ENCODE data around the gene KRTAP10-5. TPM values are rescaled to one million over a fixed set of nuclear protein-coding genes. Genes with fewer than 3 reads are reported as not detected.

KRTAP10-5 gene
- total RNA-seq, 3 donors from 2014 or later (not counting 1 experiment from before 2014, with no cell fraction given): not detected

DNA sequence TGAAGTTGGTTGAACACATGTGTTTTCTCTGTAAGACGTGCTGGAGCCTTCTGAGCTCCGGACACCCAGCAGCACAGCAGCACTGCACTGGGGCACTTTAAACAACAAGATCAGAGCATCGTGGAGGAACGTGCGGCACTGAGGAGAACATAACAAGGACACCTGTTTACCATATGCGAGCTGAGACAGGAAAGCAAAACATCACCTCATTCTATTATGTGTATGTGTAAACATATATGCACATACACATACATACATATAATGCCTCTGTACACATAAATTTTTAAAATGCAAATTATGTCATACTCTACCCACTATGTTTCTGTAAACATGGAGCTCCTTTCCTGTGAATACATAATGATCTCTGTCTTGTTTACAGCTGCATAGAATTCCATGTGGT lies 15.1 kb upstream of the KRTAP10-5 start:
- H3K27ac ChIP-seq (ENCODE audit: low read length): no peak overlapping the region
- H3K27me3 Mint-ChIP-seq (ENCODE audit: low read depth in 2 of 2): peaks cover 13 to 17% of the 10 kb centered on the region in 2 donors
- H3K4me1 Mint-ChIP-seq: peaks cover 0 to 5% of the 10 kb centered on the region in 2 donors
- H3K9me3 ChIP-seq (ENCODE audit: control insufficient read depth, insufficient read depth, low read length): no peaks in the 10 kb centered on the region
- 89% methylated on average over 5 of the region's 6 CpGs for WGBS (ENCODE audit: insufficient coverage)
- peaks cover 2 to 3% of the 10 kb centered on the region in 2 donors for H3K9me3 Mint-ChIP-seq
- DNase-seq: no peak
- no peak for ATAC-seq
- no peak overlapping the region for H3K4me3 Mint-ChIP-seq
- H3K36me3 ChIP-seq (ENCODE audit: control insufficient read depth, insufficient read depth, low read length): no peaks in the 10 kb centered on the region
- TF ChIP-seq, protein P1, sequence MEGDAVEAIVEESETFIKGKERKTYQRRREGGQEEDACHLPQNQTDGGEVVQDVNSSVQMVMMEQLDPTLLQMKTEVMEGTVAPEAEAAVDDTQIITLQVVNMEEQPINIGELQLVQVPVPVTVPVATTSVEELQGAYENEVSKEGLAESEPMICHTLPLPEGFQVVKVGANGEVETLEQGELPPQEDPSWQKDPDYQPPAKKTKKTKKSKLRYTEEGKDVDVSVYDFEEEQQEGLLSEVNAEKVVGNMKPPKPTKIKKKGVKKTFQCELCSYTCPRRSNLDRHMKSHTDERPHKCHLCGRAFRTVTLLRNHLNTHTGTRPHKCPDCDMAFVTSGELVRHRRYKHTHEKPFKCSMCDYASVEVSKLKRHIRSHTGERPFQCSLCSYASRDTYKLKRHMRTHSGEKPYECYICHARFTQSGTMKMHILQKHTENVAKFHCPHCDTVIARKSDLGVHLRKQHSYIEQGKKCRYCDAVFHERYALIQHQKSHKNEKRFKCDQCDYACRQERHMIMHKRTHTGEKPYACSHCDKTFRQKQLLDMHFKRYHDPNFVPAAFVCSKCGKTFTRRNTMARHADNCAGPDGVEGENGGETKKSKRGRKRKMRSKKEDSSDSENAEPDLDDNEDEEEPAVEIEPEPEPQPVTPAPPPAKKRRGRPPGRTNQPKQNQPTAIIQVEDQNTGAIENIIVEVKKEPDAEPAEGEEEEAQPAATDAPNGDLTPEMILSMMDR (IDR thresholded peaks at IDR 0.05): no peak
- H3K4me1 ChIP-seq (ENCODE audit: control insufficient read depth, insufficient read depth, low read length): no peaks in the 10 kb centered on the region
- no peaks in the 10 kb centered on the region for H3K36me3 Mint-ChIP-seq
- H3K27me3 ChIP-seq (ENCODE audit: control insufficient read depth, insufficient read depth, low read length): no peaks in the 10 kb centered on the region
- intact Hi-C loops (cut with micrococcal nuclease): no loop called here
- no peak overlapping the region for H3K27ac Mint-ChIP-seq
- no peak overlapping the region for H3K4me3 ChIP-seq (ENCODE audit: low read length)

DNA sequence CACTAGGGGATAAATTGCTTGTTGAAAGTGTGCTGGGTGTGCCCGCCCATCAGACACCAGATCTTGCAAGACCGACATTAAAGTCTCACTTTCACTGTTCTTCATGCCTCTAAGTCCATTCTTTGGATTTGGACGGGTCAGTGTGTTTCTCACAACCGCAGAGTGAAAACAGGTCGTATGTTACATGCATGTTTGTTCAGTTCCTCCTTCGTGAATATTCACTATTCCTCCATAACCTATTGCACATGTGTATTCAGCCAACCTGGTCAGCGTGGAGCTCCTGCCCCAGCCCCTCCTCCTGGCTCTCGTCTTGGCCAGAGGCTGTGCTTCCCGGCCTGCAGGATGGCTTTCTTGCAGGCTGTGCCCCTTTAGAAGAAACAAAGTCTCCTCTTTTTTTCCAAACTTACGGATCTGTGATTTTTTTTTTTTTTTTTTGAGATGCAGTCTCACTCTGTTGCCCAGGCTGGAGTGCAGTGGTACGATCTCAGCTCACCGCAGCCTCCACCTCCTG lies 14.1 kb upstream of the KRTAP10-5 start:
- H3K9me3 Mint-ChIP-seq: peaks cover 2 to 3% of the 10 kb centered on the region in 2 donors
- no peaks in the 10 kb centered on the region for H3K36me3 Mint-ChIP-seq
- no peaks in the 10 kb centered on the region for H3K4me1 ChIP-seq (ENCODE audit: control insufficient read depth, insufficient read depth, low read length)
- no peak overlapping the region for H3K27ac Mint-ChIP-seq
- WGBS (ENCODE audit: insufficient coverage): 83% methylated on average over 12 of the region's 12 CpGs
- no peak overlapping the region for H3K27ac ChIP-seq (ENCODE audit: low read length)
- intact Hi-C loops (cut with micrococcal nuclease): no loop called here
- H3K4me1 Mint-ChIP-seq: peaks cover 0 to 5% of the 10 kb centered on the region in 2 donors
- no peak overlapping the region for H3K4me3 ChIP-seq (ENCODE audit: low read length)
- DNase-seq (no peak), ATAC-seq (no peak)
- H3K27me3 ChIP-seq (ENCODE audit: control insufficient read depth, insufficient read depth, low read length): no peaks in the 10 kb centered on the region
- H3K9me3 ChIP-seq (ENCODE audit: control insufficient read depth, insufficient read depth, low read length): no peaks in the 10 kb centered on the region
- peaks cover 16 to 18% of the 10 kb centered on the region in 2 donors for H3K27me3 Mint-ChIP-seq (ENCODE audit: low read depth in 2 of 2)
- TF ChIP-seq, protein P1 (IDR thresholded peaks at IDR 0.05): no peak
- no peaks in the 10 kb centered on the region for H3K36me3 ChIP-seq (ENCODE audit: control insufficient read depth, insufficient read depth, low read length)
- H3K4me3 Mint-ChIP-seq: no peak overlapping the region

DNA sequence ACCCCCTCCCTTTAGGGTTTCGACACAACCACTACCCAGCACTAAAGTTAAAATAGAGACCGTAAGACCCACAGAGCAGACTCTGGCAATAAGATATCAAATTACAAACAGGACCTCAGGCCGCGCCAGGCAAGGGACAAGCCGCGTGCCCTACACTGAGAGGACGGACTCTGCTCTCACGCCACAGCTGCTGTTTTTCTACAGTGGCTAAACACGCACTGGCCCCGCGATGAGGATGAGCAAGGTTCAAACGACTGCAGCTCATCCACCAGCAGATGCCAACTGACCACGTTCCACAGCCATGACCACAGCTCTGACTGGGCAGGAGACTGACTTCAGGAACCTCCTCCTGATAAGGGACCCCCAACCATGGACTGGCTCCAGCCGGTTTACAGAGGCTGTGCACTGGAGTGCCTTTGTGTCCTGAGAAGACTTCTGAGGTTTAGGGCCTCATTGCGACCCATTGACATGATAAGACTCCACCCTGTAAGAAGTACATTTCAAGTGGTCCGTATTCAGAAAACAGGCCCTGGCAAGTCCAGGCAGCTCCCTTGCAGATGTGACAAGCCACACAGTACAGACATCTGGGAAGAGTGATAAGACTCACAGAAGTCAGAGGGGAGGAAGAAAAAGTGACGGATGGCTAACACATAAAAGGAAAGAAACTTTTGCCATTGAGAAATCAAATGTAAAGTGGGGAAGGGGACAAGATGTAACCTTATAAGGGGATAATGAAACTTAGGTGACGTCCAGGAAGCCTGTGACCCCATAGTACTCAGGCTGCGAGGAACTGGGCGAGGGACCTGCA lies 13.4 kb upstream of the KRTAP10-5 start:
- H3K9me3 ChIP-seq (ENCODE audit: control insufficient read depth, insufficient read depth, low read length): no peaks in the 10 kb centered on the region
- no peaks in the 10 kb centered on the region for H3K4me1 ChIP-seq (ENCODE audit: control insufficient read depth, insufficient read depth, low read length)
- no peaks in the 10 kb centered on the region for H3K36me3 ChIP-seq (ENCODE audit: control insufficient read depth, insufficient read depth, low read length)
- no peak overlapping the region for H3K4me3 ChIP-seq (ENCODE audit: low read length)
- no peak overlapping the region for H3K27ac ChIP-seq (ENCODE audit: low read length)
- TF ChIP-seq, protein P1 (IDR thresholded peaks at IDR 0.05): no peak
- peaks cover 0 to 5% of the 10 kb centered on the region in 2 donors for H3K4me1 Mint-ChIP-seq
- peaks cover 2 to 3% of the 10 kb centered on the region in 2 donors for H3K9me3 Mint-ChIP-seq
- no peaks in the 10 kb centered on the region for H3K36me3 Mint-ChIP-seq
- DNase-seq: no peak
- H3K4me3 Mint-ChIP-seq: no peak overlapping the region
- no peak for ATAC-seq
- WGBS (ENCODE audit: insufficient coverage): 80% methylated on average over 20 of the region's 20 CpGs
- H3K27me3 ChIP-seq (ENCODE audit: control insufficient read depth, insufficient read depth, low read length): no peaks in the 10 kb centered on the region
- intact Hi-C loops (cut with micrococcal nuclease): no loop called here
- peaks cover 20% of the 10 kb centered on the region in 2 donors for H3K27me3 Mint-ChIP-seq (ENCODE audit: low read depth in 2 of 2)
- no peak overlapping the region for H3K27ac Mint-ChIP-seq
